HL-60/S4 treated with phorbol 12-myristate 13-acetate at 8.2 ng/mL for 4 days and 3 days (cell line): ENCODE results near the gene DSP.

ENCODE experiments used
- in situ Hi-C: fragments of 300-500 bp; cut with MboI; formaldehyde crosslinking; loops from 2 replicates; pipeline ENCODE4 v1.15.0; 2022; ENCODE audit warnings: low sequenced_read_pairs

The DSP gene

DNA sequence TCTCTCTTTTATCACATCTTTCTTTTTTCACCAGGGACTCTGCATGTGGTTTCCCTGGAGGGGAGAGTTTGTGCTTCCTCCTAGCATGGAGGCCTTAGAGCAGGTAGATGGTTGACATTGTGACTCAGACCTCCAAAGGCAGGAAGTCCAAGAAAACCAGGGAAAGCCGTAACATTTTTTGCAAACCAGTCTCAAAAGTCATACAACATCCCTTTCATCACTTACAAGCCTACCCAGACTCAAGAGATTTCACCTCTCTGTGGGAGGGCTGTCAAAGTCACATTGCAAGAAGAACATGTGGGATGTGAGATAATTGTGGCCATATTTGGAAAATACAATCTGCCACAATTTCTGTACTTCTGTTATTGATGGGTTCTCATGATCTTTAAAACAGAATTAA lies 94.7 kb downstream of the DSP start:
- in situ Hi-C loops, result no loop called here
